GM23338 (cell line): ENCODE measurements around the gene EGR1. TPM values are rescaled to one million over a fixed set of nuclear protein-coding genes. Genes with fewer than 3 reads are reported as not detected.

ENCODE experiments used
- ATAC-seq: fragments of 200-7000 bp; cut with Tn5 transposase; 3 replicates; pipeline ENCODE4 v1.9.1; 2020
- DNase-seq: peaks from one replicate; pipeline ENCODE4 v3.0.0-alpha.2; 2015; ENCODE audit warnings: low spot score
- H2AFZ ChIP-seq: fragments of 200-600 bp; sonication (generic); 2 replicates; pipeline ENCODE4 v1.8.0; 2016; ENCODE audit warnings: antibody characterized with exemption, mild to moderate bottlenecking, moderate library complexity
- H3F3A ChIP-seq: fragments of 200-600 bp; sonication (generic); replicated peaks from 2 replicates; pipeline ENCODE4 v1.8.0; 2017; ENCODE audit warnings: antibody characterized with exemption, mixed run types, low read depth
- H3K27ac ChIP-seq: fragments of 200-600 bp; sonication (generic); 2 replicates; pipeline ENCODE4 v1.6.1; 2016; ENCODE audit warnings: low read depth
- H3K27me3 ChIP-seq: fragments of 200-600 bp; sonication (generic); 2 replicates; pipeline ENCODE4 v1.8.0; 2016; ENCODE audit warnings: mild to moderate bottlenecking, mixed run types, moderate library complexity; ENCODE audit not compliant: insufficient read depth
- H3K36me3 ChIP-seq: fragments of 200-600 bp; sonication (generic); 2 replicates; pipeline ENCODE4 v1.8.0; 2016; ENCODE audit warnings: mild to moderate bottlenecking; ENCODE audit not compliant: insufficient read depth
- H3K4me1 ChIP-seq: fragments of 200-600 bp; sonication (generic); 2 replicates; pipeline ENCODE4 v1.8.0; 2016; ENCODE audit warnings: mild to moderate bottlenecking, moderate library complexity; ENCODE audit not compliant: insufficient read depth
- H3K4me2 ChIP-seq: fragments of 200-600 bp; sonication (generic); 2 replicates; pipeline ENCODE4 v1.7.1; 2017; ENCODE audit warnings: mixed run types
- H3K4me3 ChIP-seq: fragments of 200-600 bp; sonication (generic); 2 replicates; pipeline ENCODE4 v1.6.1; 2016; ENCODE audit warnings: mixed run types
- H3K79me2 ChIP-seq: fragments of 200-600 bp; sonication (generic); replicated peaks from 2 replicates; pipeline ENCODE4 v1.8.0; 2017; ENCODE audit warnings: mild to moderate bottlenecking; ENCODE audit not compliant: insufficient read depth
- H3K9me2 ChIP-seq: fragments of 200-600 bp; sonication (generic); 2 replicates; pipeline ENCODE4 v1.8.0; 2017; ENCODE audit not compliant: insufficient read depth
- H4K20me1 ChIP-seq: fragments of 200-600 bp; sonication (generic); replicated peaks from 2 replicates; pipeline ENCODE4 v1.8.0; 2017; ENCODE audit warnings: mild to moderate bottlenecking; ENCODE audit not compliant: insufficient read depth
- H3K27ac Mint-ChIP-seq: 2 replicates; pipeline ENCODE4 v1.8.0; 2020; ENCODE audit warnings: inconsistent platforms, mild to moderate bottlenecking, moderate library complexity, mixed read lengths
- H3K27me3 Mint-ChIP-seq: 3 replicates; pipeline ENCODE4 v1.8.0; 2022; ENCODE audit warnings: low read depth, mild to moderate bottlenecking, moderate library complexity, mixed read lengths, inconsistent platforms; ENCODE audit not compliant: insufficient read depth, poor library complexity
- H3K36me3 Mint-ChIP-seq: 3 replicates; pipeline ENCODE4 v1.8.0; 2021; ENCODE audit warnings: low read depth, mild to moderate bottlenecking, inconsistent platforms, moderate library complexity, mixed read lengths
- H3K4me1 Mint-ChIP-seq: 3 replicates; pipeline ENCODE4 v1.8.0; 2020; ENCODE audit warnings: mild to moderate bottlenecking, inconsistent platforms, mixed read lengths
- H3K4me3 Mint-ChIP-seq: 3 replicates; pipeline ENCODE4 v1.8.0; 2021; ENCODE audit warnings: moderate library complexity, mild to moderate bottlenecking, inconsistent platforms, mixed read lengths
- H3K9me3 Mint-ChIP-seq: 3 replicates; pipeline ENCODE4 v1.8.0; 2020; ENCODE audit warnings: moderate library complexity, mild to moderate bottlenecking, inconsistent platforms, mixed read lengths
- EZH2 ChIP-seq: fragments of 200-600 bp; sonication (generic); IDR thresholded peaks from one replicate; pipeline ENCODE4 v1.8.0; 2017; ENCODE audit warnings: antibody characterized with exemption, mild to moderate bottlenecking, low read depth; ENCODE audit not compliant: unreplicated experiment
- JUNB ChIP-seq: IDR thresholded peaks from one replicate; pipeline ENCODE4 v1.6.1; 2016; ENCODE audit warnings: antibody characterized with exemption; ENCODE audit not compliant: unreplicated experiment
- NANOG ChIP-seq: IDR thresholded peaks from 2 replicates; pipeline ENCODE4 v1.6.1; 2016; ENCODE audit warnings: antibody characterized with exemption, borderline replicate concordance
- POLR2AphosphoS5 ChIP-seq: IDR thresholded peaks from 2 replicates; pipeline ENCODE4 v1.6.1; 2016; ENCODE audit warnings: antibody characterized with exemption, low read depth
- REST ChIP-seq: IDR thresholded peaks from one replicate; pipeline ENCODE4 v1.6.1; 2018; ENCODE audit warnings: antibody characterized with exemption; ENCODE audit not compliant: unreplicated experiment
- ZNF114 ChIP-seq: fragments of 250-450 bp; sonication (Bioruptor Pico); IDR thresholded peaks from 2 replicates; pipeline ENCODE4 v1.5.0; 2020; ENCODE audit warnings: mild to moderate bottlenecking, moderate library complexity
- ZNF331 ChIP-seq: fragments of 250-450 bp; sonication (Bioruptor Pico); IDR thresholded peaks from 2 replicates; pipeline ENCODE4 v1.5.0; 2020; ENCODE audit warnings: low read depth, mild to moderate bottlenecking, moderate library complexity
- polyA plus RNA-seq: library from polyadenylated mRNA; unstranded; fragments of >200 nt; fragmentation: Nextera tagmentation; extraction: Ambion mirVana; gene quantifications from 2 replicates; pipeline ENCODE4 v1.2.1, GENCODE V29; 2016
- total RNA-seq: library from RNA; depleted of rRNA; stranded (reverse); fragments of >200 nt; shearing (Covaris generic); gene quantifications from 2 replicates; pipeline ENCODE4 v1.2.3, GENCODE V29; 2014
- TF ChIP-seq, protein P1 (sequence below), 2 experiments: fragments of 200-600 bp in 1 of 2; sonication (generic) in 1 of 2; conservative IDR thresholded peaks; 2 replicates each; pipeline versions ENCODE4 v1.5.1 to v1.6.1; 2016 to 2017; ENCODE audit warnings: antibody characterized with exemption in 2 of 2, low read depth in 2 of 2, mild to moderate bottlenecking in 2 of 2, moderate library complexity in 1 of 2
- TF ChIP-seq, protein P2 (sequence below): fragments of 250-450 bp; sonication (Bioruptor Pico); IDR thresholded peaks from 2 replicates; pipeline ENCODE4 v1.5.0; 2020; ENCODE audit warnings: mild to moderate bottlenecking, moderate library complexity

The EGR1 gene
- total and polyA plus RNA-seq, 2 experiments from 2014 or later, result 13.5 to 60.3 TPM

GRCh38 chr5:138466125-138466899, 1.0 kb downstream of the EGR1 start (continued):
- TF ChIP-seq, protein P1, sequence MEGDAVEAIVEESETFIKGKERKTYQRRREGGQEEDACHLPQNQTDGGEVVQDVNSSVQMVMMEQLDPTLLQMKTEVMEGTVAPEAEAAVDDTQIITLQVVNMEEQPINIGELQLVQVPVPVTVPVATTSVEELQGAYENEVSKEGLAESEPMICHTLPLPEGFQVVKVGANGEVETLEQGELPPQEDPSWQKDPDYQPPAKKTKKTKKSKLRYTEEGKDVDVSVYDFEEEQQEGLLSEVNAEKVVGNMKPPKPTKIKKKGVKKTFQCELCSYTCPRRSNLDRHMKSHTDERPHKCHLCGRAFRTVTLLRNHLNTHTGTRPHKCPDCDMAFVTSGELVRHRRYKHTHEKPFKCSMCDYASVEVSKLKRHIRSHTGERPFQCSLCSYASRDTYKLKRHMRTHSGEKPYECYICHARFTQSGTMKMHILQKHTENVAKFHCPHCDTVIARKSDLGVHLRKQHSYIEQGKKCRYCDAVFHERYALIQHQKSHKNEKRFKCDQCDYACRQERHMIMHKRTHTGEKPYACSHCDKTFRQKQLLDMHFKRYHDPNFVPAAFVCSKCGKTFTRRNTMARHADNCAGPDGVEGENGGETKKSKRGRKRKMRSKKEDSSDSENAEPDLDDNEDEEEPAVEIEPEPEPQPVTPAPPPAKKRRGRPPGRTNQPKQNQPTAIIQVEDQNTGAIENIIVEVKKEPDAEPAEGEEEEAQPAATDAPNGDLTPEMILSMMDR (conservative IDR thresholded peaks at IDR 0.05; ENCODE audit: low read depth in 2 of 2), result no peak
- TF ChIP-seq POLR2AphosphoS5 (no peak), EZH2 (no peak), ZNF331 (CRISPR knock-in tag) (no peak), REST (no peak), ZNF114 (CRISPR knock-in tag) (no peak), JUNB (no peak), NANOG (no peak)

GRCh38 chr5:138466900-138467710, 1.8 kb downstream of the EGR1 start:
- H3K9me2 ChIP-seq, result no peaks in the 10 kb centered on the region
- peak overlapping the region; percentile 94 for H3K4me3 ChIP-seq
- H3K36me3 ChIP-seq, result 0 out of 2 replicates have a peak, but pooled peaks cover 3% of the 10 kb centered on the region
- H3F3A ChIP-seq, result peaks cover 9% of the 10 kb centered on the region
- Mint-ChIP-seq H3K4me1 (peaks cover 23% of the 10 kb centered on the region; the same call in 2 of the 3 replicates), H3K36me3 (peaks cover 28% of the 10 kb centered on the region), H3K27me3 (peaks cover 50% of the 10 kb centered on the region), H3K4me3 (peak overlapping the region; percentile 84), H3K27ac (no peak overlapping the region), H3K9me3 (peaks cover 15% of the 10 kb centered on the region; the same call in 2 of the 3 replicates)
- H3K27ac ChIP-seq, result no peak overlapping the region
- ATAC-seq (no peak), DNase-seq (no peak)
- H3K4me2 ChIP-seq, result peak overlapping the region; percentile 96
- H2AFZ ChIP-seq, result no peak overlapping the region
- H3K4me1 ChIP-seq, result no peaks in the 10 kb centered on the region; the same call in 1 of the 2 replicates
- no peaks in the 10 kb centered on the region for H3K79me2 ChIP-seq
- H4K20me1 ChIP-seq, result peaks cover 14% of the 10 kb centered on the region; the same call in 1 of the 2 replicates
- peaks cover 26% of the 10 kb centered on the region for H3K27me3 ChIP-seq
- no peak for TF ChIP-seq NANOG
- TF ChIP-seq, protein P2, sequence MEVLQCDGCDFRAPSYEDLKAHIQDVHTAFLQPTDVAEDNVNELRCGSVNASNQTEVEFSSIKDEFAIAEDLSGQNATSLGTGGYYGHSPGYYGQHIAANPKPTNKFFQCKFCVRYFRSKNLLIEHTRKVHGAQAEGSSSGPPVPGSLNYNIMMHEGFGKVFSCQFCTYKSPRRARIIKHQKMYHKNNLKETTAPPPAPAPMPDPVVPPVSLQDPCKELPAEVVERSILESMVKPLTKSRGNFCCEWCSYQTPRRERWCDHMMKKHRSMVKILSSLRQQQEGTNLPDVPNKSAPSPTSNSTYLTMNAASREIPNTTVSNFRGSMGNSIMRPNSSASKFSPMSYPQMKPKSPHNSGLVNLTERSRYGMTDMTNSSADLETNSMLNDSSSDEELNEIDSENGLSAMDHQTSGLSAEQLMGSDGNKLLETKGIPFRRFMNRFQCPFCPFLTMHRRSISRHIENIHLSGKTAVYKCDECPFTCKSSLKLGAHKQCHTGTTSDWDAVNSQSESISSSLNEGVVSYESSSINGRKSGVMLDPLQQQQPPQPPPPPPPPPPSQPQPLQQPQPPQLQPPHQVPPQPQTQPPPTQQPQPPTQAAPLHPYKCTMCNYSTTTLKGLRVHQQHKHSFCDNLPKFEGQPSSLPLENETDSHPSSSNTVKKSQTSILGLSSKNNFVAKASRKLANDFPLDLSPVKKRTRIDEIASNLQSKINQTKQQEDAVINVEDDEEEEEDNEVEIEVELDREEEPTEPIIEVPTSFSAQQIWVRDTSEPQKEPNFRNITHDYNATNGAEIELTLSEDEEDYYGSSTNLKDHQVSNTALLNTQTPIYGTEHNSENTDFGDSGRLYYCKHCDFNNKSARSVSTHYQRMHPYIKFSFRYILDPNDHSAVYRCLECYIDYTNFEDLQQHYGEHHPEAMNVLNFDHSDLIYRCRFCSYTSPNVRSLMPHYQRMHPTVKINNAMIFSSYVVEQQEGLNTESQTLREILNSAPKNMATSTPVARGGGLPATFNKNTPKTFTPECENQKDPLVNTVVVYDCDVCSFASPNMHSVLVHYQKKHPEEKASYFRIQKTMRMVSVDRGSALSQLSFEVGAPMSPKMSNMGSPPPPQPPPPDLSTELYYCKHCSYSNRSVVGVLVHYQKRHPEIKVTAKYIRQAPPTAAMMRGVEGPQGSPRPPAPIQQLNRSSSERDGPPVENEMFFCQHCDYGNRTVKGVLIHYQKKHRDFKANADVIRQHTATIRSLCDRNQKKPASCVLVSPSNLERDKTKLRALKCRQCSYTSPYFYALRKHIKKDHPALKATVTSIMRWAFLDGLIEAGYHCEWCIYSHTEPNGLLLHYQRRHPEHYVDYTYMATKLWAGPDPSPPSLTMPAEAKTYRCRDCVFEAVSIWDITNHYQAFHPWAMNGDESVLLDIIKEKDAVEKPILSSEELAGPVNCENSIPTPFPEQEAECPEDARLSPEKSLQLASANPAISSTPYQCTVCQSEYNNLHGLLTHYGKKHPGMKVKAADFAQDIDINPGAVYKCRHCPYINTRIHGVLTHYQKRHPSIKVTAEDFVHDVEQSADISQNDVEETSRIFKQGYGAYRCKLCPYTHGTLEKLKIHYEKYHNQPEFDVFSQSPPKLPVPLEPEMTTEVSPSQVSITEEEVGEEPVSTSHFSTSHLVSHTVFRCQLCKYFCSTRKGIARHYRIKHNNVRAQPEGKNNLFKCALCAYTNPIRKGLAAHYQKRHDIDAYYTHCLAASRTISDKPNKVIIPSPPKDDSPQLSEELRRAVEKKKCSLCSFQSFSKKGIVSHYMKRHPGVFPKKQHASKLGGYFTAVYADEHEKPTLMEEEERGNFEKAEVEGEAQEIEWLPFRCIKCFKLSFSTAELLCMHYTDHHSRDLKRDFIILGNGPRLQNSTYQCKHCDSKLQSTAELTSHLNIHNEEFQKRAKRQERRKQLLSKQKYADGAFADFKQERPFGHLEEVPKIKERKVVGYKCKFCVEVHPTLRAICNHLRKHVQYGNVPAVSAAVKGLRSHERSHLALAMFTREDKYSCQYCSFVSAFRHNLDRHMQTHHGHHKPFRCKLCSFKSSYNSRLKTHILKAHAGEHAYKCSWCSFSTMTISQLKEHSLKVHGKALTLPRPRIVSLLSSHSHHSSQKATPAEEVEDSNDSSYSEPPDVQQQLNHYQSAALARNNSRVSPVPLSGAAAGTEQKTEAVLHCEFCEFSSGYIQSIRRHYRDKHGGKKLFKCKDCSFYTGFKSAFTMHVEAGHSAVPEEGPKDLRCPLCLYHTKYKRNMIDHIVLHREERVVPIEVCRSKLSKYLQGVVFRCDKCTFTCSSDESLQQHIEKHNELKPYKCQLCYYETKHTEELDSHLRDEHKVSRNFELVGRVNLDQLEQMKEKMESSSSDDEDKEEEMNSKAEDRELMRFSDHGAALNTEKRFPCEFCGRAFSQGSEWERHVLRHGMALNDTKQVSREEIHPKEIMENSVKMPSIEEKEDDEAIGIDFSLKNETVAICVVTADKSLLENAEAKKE (CRISPR knock-in tag), result no peak
